ENCODE results near the gene BCKDHA. TPM values are rescaled to one million over a fixed set of nuclear protein-coding genes. Genes with fewer than 3 reads are reported as not detected.

BCKDHA gene
- total and polyA plus RNA-seq, 9 of the 15 experiments (the other 6 are each of a cell fraction or from before 2014, with no cell fraction given): 4.5 to 52.5 (median 14.1) TPM

GRCh38 chr19:41416194-41416674 is 18.6 kb downstream of the BCKDHA start:
- Histone ChIP-seq H3K9ac (ENCODE audit: insufficient read depth in 1 of 2, low read depth in 2 of 2, low read length in 2 of 2) (no peak overlapping the region), H3K4me2 (ENCODE audit: insufficient read depth, low read length) (no peak overlapping the region), H3K9me3 (replicated peaks; ENCODE audit: control insufficient read depth, insufficient read depth, low read depth, low read length) (no peaks in the 10 kb centered on the region), H2AFZ (ENCODE audit: low read depth, low read length) (no peak overlapping the region), H3K36me3 (ENCODE audit: control insufficient read depth, insufficient read depth, low read length) (peaks cover 43% of the 10 kb centered on the region; the same call in 1 of the 3 replicates), H3K79me2 (ENCODE audit: control insufficient read depth, insufficient read depth, low read length) (no peaks in the 10 kb centered on the region), H3K27ac (ENCODE audit: extremely low read depth, low read depth, low read length) (no peak overlapping the region), H4K20me1 (replicated peaks; ENCODE audit: control insufficient read depth, insufficient read depth, low read length) (no peaks in the 10 kb centered on the region), H3K4me3 (no peak overlapping the region), H3K9me1 (ENCODE audit: control insufficient read depth, insufficient read depth, low read length) (no peaks in the 10 kb centered on the region), H3K4me1 (replicated peaks in 1 of 2; ENCODE audit: control insufficient read depth in 2 of 2, insufficient read depth in 2 of 2, low read length in 2 of 2) (no peaks in the 10 kb centered on the region), H3K27me3 (ENCODE audit: control insufficient read depth in 2 of 2, insufficient read depth in 2 of 2, low read length in 2 of 2) (no peaks in the 10 kb centered on the region)
- FAIRE-seq: no peak
- 84% methylated on average over 12 of the region's 12 CpGs for WGBS (ENCODE audit: insufficient coverage, low coverage, missing lambda C conversion rate)
- POLR2A ChIA-PET: interaction anchor here (1.9 kb wide), 1 partner anchor 11 kb away, joined by 5 read pairs; the partner anchor contains the start of gene B3GNT8
- in situ Hi-C loops (cut with MboI) (no loop called here), intact Hi-C loops (cut with micrococcal nuclease) (no loop called here)
- DNase-seq (ENCODE audit: extremely low read depth in 1 of 4, low spot score in 3 of 4): no peak
- no peak for ATAC-seq
- no TSS peak for BruUV-seq (replicated peaks)
- CTCF ChIA-PET (ENCODE audit: low intra/inter-chr PET ratio): no interaction called here
- TF ChIP-seq ZBTB7A (IDR thresholded peaks at IDR 0.05; ENCODE audit: borderline replicate concordance, control insufficient read depth, low read depth, low read length) (no peak), SRSF7 (optimal IDR thresholded peaks at IDR 0.05; ENCODE audit: low read depth, low read length) (no peak), ZNF12 (CRISPR knock-in tag; IDR thresholded peaks at IDR 0.05) (no peak), PML (IDR thresholded peaks at IDR 0.05; ENCODE audit: low read length) (no peak), SETDB1 (IDR thresholded peaks at IDR 0.05; ENCODE audit: low read length) (no peak), JUN (IDR thresholded peaks at IDR 0.05; ENCODE audit: borderline replicate concordance, low read depth, low read length) (no peak), JUN (CRISPR knock-in tag; IDR thresholded peaks at IDR 0.05; ENCODE audit: borderline replicate concordance) (no peak), DACH1 (IDR thresholded peaks at IDR 0.05; ENCODE audit: partially characterized antibody) (no peak), ZNF347 (CRISPR knock-in tag; IDR thresholded peaks at IDR 0.05; ENCODE audit: low read depth) (no peak), C11orf30 (IDR thresholded peaks at IDR 0.05; ENCODE audit: low read depth) (no peak), KDM4B (IDR thresholded peaks at IDR 0.05; ENCODE audit: borderline replicate concordance in 2 of 2, low read depth in 1 of 2) (no peak), STAT5B (CRISPR knock-in tag; IDR thresholded peaks at IDR 0.05) (no peak), BRCA1 (IDR thresholded peaks at IDR 0.05) (no peak), BRCA1 (CRISPR knock-in tag; IDR thresholded peaks at IDR 0.05) (no peak), ZNF121 (CRISPR knock-in tag; conservative IDR thresholded peaks at IDR 0.05) (no peak), SP1 (CRISPR knock-in tag; IDR thresholded peaks at IDR 0.05) (no peak)
- TF ChIP-seq, protein P1, sequence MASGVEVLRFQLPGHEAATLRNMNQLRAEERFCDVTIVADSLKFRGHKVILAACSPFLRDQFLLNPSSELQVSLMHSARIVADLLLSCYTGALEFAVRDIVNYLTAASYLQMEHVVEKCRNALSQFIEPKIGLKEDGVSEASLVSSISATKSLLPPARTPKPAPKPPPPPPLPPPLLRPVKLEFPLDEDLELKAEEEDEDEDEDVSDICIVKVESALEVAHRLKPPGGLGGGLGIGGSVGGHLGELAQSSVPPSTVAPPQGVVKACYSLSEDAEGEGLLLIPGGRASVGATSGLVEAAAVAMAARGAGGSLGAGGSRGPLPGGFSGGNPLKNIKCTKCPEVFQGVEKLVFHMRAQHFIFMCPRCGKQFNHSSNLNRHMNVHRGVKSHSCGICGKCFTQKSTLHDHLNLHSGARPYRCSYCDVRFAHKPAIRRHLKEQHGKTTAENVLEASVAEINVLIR (CRISPR knock-in tag; IDR thresholded peaks at IDR 0.05): no peak
- TF ChIP-seq, protein P2, sequence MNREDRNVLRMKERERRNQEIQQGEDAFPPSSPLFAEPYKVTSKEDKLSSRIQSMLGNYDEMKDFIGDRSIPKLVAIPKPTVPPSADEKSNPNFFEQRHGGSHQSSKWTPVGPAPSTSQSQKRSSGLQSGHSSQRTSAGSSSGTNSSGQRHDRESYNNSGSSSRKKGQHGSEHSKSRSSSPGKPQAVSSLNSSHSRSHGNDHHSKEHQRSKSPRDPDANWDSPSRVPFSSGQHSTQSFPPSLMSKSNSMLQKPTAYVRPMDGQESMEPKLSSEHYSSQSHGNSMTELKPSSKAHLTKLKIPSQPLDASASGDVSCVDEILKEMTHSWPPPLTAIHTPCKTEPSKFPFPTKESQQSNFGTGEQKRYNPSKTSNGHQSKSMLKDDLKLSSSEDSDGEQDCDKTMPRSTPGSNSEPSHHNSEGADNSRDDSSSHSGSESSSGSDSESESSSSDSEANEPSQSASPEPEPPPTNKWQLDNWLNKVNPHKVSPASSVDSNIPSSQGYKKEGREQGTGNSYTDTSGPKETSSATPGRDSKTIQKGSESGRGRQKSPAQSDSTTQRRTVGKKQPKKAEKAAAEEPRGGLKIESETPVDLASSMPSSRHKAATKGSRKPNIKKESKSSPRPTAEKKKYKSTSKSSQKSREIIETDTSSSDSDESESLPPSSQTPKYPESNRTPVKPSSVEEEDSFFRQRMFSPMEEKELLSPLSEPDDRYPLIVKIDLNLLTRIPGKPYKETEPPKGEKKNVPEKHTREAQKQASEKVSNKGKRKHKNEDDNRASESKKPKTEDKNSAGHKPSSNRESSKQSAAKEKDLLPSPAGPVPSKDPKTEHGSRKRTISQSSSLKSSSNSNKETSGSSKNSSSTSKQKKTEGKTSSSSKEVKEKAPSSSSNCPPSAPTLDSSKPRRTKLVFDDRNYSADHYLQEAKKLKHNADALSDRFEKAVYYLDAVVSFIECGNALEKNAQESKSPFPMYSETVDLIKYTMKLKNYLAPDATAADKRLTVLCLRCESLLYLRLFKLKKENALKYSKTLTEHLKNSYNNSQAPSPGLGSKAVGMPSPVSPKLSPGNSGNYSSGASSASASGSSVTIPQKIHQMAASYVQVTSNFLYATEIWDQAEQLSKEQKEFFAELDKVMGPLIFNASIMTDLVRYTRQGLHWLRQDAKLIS (CRISPR knock-in tag; IDR thresholded peaks at IDR 0.05): no peak
- TF ChIP-seq, protein P3, sequence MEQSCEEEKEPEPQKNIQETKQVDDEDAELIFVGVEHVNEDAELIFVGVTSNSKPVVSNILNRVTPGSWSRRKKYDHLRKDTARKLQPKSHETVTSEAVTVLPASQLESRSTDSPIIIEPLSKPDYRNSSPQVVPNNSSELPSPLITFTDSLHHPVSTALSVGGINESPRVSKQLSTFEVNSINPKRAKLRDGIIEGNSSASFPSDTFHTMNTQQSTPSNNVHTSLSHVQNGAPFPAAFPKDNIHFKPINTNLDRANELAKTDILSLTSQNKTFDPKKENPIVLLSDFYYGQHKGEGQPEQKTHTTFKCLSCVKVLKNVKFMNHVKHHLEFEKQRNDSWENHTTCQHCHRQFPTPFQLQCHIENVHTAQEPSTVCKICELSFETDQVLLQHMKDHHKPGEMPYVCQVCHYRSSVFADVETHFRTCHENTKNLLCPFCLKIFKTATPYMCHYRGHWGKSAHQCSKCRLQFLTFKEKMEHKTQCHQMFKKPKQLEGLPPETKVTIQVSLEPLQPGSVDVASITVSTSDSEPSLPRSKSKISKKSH (CRISPR knock-in tag; IDR thresholded peaks at IDR 0.05): no peak

Measured in K562 (cell line).